ENCODE data around the gene RETREG1.

- TF ChIP-seq, protein P1, sequence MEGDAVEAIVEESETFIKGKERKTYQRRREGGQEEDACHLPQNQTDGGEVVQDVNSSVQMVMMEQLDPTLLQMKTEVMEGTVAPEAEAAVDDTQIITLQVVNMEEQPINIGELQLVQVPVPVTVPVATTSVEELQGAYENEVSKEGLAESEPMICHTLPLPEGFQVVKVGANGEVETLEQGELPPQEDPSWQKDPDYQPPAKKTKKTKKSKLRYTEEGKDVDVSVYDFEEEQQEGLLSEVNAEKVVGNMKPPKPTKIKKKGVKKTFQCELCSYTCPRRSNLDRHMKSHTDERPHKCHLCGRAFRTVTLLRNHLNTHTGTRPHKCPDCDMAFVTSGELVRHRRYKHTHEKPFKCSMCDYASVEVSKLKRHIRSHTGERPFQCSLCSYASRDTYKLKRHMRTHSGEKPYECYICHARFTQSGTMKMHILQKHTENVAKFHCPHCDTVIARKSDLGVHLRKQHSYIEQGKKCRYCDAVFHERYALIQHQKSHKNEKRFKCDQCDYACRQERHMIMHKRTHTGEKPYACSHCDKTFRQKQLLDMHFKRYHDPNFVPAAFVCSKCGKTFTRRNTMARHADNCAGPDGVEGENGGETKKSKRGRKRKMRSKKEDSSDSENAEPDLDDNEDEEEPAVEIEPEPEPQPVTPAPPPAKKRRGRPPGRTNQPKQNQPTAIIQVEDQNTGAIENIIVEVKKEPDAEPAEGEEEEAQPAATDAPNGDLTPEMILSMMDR (IDR thresholded peaks at IDR 0.05): no peak
- TF ChIP-seq POLR2A (IDR thresholded peaks at IDR 0.05): no peak
- TF ChIP-seq POLR2AphosphoS5 (IDR thresholded peaks at IDR 0.05): no peak
- no peak for TF ChIP-seq EP300 (IDR thresholded peaks at IDR 0.05)
These were observed 72.0 kb downstream of the RETREG1 start for GRCh38 chr5:16544607-16545374.
